HUES6 (cell line): ENCODE data around the gene KPTN.

Source experiments
- H3K27ac ChIP-seq: 2 replicates; pipeline ENCODE4 v1.7.0; 2013; ENCODE audit warnings: low read depth, mild to moderate bottlenecking, low read length, inconsistent platforms
- H3K27me3 ChIP-seq: 2 replicates; pipeline ENCODE4 v1.6.1; 2013; ENCODE audit warnings: low read length; ENCODE audit not compliant: control insufficient read depth, insufficient read depth
- H3K36me3 ChIP-seq: 2 replicates; pipeline ENCODE4 v1.6.1; 2013; ENCODE audit warnings: low read length; ENCODE audit not compliant: control insufficient read depth, insufficient read depth
- H3K4me1 ChIP-seq: 2 replicates; pipeline ENCODE4 v1.6.1; 2013; ENCODE audit warnings: low read length; ENCODE audit not compliant: control insufficient read depth, insufficient read depth
- H3K4me3 ChIP-seq: 2 replicates; pipeline ENCODE4 v1.5.1; 2013; ENCODE audit warnings: low read depth, low read length
- H3K9ac ChIP-seq: one replicate; pipeline ENCODE4 v1.6.1; 2013; ENCODE audit warnings: mild to moderate bottlenecking, low read length
- H3K9me3 ChIP-seq: 2 replicates; pipeline ENCODE4 v1.6.1; 2013; ENCODE audit warnings: low read depth, low read length; ENCODE audit not compliant: control insufficient read depth, insufficient read depth

KPTN gene

DNA sequence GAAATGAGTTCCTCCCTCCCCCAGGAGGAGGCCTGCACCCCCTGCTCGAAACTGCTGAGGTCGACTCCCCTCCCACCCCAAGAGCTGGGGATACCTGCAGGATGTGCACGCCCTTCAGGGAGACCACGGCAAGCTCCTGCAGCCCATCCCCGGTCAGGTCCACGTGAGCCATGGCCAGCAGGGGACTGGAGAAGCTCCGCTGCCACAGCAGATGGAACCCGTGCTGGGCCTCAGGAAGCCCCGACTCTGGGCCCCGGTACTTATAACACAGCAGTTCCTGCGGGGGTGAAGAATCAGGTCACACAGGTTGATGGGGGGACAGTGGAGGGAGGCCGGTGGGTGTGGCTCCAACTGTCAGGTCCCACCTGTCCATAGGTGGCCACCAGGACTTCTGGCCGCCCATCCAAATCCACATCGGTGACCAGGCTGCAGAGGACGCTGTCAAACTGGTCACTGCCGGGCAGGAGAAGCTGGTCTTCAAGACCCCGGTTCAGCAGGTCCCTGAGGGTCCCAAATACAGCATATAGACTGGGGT lies 7.5 kb downstream of the KPTN start:
- Histone ChIP-seq H3K4me1 (peaks cover 8% of the 10 kb centered on the region; the same call in 1 of the 2 replicates), H3K4me3 (no peak overlapping the region), H3K36me3 (peaks cover 3% of the 10 kb centered on the region; the same call in 1 of the 2 replicates), H3K9me3 (no peaks in the 10 kb centered on the region), H3K27me3 (no peaks in the 10 kb centered on the region), H3K27ac (no peak overlapping the region), H3K9ac (no peak overlapping the region)

DNA sequence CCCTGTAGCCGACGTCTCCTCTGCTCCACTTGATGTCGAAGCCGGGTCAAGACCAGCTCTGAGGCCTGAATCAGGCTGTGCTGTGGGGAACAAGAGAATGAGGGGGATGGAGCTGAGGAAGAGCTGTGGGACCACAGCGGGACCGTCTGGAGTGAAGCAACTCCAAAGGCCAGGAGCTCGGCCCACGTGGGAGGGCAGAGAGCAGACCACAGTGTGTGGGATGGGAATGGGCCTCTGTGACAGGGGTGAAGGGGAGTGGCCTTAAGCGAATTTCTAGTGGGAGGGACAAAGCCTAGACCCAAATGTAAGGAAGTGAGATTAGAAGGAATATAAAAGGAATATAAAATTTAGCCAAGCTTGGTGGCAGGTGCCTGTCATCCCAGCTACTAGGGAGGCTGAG lies 8.6 kb downstream of the KPTN start:
- H3K4me3 ChIP-seq = no peak overlapping the region

DNA sequence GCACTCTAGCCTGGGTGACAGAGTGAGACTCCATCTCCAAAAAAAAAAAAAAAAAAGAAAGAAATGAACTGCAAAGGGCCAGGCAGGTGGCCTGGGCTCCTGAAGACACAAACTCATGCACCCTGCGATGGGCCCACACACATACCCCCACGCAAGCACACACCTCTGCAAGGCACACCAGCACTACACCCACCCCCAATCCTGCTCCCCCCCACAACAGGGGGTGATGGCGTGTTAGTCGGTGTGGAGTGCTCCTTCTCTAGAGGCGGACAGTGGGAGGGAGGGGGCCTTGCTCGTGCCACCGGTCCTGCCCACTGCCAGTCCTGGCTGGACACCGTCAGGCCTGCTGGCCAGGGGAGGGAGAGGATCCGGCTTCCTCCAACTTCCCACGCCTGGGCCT lies 10.7 kb downstream of the KPTN start:
- no peak overlapping the region for H3K9ac ChIP-seq
- H3K4me1 ChIP-seq = peaks cover 25% of the 10 kb centered on the region
- H3K36me3 ChIP-seq = peaks cover 3% of the 10 kb centered on the region; the same call in 1 of the 2 replicates
- no peak overlapping the region for H3K4me3 ChIP-seq
- peaks cover 22% of the 10 kb centered on the region for H3K27me3 ChIP-seq
- H3K27ac ChIP-seq = no peak overlapping the region
- H3K9me3 ChIP-seq = no peaks in the 10 kb centered on the region

More for the DNA sequence above, 8.6 kb downstream of the KPTN start:
- Histone ChIP-seq H3K27ac (no peak overlapping the region), H3K9me3 (no peaks in the 10 kb centered on the region), H3K9ac (no peak overlapping the region), H3K27me3 (peaks cover 8% of the 10 kb centered on the region), H3K36me3 (peaks cover 3% of the 10 kb centered on the region; the same call in 1 of the 2 replicates), H3K4me1 (peaks cover 8% of the 10 kb centered on the region)

DNA sequence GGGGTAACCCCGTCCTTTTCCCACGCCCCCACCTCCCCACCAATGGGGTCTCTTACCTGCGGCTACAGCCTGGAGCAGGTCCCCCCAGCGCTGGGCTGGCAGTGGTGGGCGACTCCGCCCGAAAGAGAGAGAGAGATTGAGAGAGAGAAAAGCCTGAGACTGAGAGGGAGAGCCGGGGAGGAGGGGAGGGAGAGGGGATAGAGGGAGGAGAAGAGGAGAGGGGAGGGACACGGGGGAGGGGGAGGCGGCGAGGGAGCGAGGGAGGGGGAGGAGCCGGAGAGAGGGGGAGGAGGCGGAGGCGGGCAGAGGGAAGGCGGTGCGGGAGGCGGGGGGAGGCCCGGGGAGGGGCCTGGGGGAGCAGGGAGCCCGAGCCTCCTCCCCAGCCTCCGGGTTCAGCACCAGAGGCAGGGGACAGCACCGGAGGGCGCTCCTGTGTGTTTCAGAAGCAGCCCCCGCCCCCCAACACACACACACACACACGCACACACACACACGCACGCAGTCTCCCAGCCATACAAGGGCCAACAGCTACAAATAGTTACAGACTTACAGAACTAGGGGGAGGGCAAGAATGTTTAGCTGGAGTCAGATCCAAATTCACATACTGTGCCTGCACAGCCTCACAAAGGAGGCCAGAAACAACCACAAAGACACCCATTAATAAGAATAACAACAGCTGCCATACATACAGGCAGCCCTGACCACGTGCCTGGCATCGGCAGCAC lies 12.1 kb downstream of the KPTN start, which contains the start of gene SLC8A2:
Gene SLC8A2, minus strand, starts transcription at position 161 of the 725 bp plus-strand sequence. CDS start 5,490 bp downstream, outside the sequence.
- Histone ChIP-seq H3K9ac (no peak within 1 kb of the TSS), H3K27me3 (peaks cover 27% of the 10 kb centered on the region), H3K9me3 (no peaks in the 10 kb centered on the region), H3K4me1 (peaks cover 31% of the 10 kb centered on the region), H3K27ac (no peak within 1 kb of the TSS), H3K4me3 (peak within 1 kb of the TSS; percentile 75), H3K36me3 (peaks cover 3% of the 10 kb centered on the region; the same call in 1 of the 2 replicates)

DNA sequence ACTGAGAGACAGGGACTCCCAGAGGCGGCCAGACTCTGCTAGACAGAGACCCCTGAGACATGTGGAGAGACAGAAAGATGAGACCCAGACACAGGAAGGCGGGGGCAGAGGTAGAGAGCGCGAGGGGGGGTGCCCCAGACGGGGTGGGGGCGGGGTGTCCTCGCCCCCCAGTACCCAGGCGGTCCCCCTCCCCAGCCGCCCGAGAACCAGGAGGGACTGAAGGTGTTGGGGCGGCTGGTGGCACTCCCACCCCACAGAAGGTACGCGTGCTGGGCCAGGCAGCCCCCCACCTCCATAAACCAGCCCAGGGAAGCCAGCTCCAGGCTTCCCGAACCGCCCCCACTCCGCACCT lies 12.7 kb downstream of the KPTN start:
- Histone ChIP-seq H3K9ac (no peak overlapping the region), H3K27me3 (peaks cover 27% of the 10 kb centered on the region), H3K4me3 (peak overlapping the region; percentile 75), H3K4me1 (peaks cover 31% of the 10 kb centered on the region), H3K9me3 (no peaks in the 10 kb centered on the region), H3K36me3 (peaks cover 3% of the 10 kb centered on the region; the same call in 1 of the 2 replicates), H3K27ac (no peak overlapping the region)

DNA sequence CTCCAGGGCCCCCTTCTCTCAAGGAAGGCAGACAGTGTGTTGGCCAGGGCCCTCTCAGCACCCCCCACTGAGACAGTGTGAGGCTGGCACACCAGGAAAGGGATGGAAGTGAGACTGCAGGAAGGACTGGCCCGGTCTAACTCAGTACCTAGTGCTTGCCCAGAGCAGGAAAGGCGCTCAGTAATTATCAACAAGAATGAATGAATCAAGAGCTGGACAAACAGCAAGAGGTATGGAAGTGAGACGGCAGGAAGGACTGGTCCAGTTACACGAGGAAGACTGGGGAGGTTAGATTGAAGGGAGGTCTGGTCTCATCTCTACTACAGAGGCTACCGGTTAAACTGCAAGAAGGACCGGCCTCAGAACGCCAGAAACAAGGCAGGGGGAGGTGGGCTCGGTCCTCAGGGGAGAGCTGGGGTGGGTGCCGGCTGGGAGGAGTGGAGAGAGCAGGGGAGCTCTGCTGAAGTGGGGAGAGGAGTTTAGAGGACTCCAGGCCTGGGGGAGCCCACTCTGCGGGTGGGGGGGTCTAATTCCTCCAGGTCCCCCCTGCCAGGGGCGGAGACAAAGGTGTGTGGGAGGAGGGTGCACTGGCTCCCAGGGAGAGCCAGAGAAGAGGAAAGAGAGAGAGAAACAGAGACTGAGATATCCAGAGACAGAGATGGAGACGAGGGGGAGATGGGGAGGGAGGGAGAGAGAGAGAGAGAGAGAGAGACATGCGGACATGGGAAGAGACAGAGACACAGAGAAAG lies 13.4 kb downstream of the KPTN start:
- peak overlapping the region; percentile 75 for H3K4me3 ChIP-seq
- H3K27ac ChIP-seq = no peak overlapping the region
- peaks cover 3% of the 10 kb centered on the region; the same call in 1 of the 2 replicates for H3K36me3 ChIP-seq
- H3K9me3 ChIP-seq = no peaks in the 10 kb centered on the region
- H3K27me3 ChIP-seq = peaks cover 27% of the 10 kb centered on the region
- no peak overlapping the region for H3K9ac ChIP-seq
- peaks cover 31% of the 10 kb centered on the region for H3K4me1 ChIP-seq

DNA sequence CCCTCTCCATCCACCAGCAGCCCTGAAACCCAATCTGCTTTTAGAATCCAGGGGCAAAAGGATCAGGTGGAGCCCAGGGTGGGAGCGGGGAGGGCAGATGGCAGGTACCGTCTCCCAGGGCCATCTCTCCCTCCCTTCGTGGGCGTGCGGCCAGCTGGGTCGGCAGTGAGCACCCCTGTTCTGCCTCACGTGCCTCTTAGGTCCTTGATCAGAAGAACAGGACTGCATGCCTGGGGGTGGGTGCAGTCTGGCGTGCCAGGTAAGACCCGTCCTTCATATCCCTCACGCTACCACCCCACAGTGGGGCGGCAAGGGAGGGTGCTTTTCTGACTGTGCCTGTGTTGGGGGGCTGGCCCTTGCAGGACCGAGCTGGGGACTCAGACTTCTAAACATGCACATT lies 14.3 kb downstream of the KPTN start:
- Histone ChIP-seq H3K27me3 (peaks cover 27% of the 10 kb centered on the region), H3K36me3 (no peaks in the 10 kb centered on the region), H3K4me3 (no peak overlapping the region), H3K4me1 (peaks cover 34% of the 10 kb centered on the region), H3K9ac (no peak overlapping the region), H3K27ac (no peak overlapping the region), H3K9me3 (no peaks in the 10 kb centered on the region)

DNA sequence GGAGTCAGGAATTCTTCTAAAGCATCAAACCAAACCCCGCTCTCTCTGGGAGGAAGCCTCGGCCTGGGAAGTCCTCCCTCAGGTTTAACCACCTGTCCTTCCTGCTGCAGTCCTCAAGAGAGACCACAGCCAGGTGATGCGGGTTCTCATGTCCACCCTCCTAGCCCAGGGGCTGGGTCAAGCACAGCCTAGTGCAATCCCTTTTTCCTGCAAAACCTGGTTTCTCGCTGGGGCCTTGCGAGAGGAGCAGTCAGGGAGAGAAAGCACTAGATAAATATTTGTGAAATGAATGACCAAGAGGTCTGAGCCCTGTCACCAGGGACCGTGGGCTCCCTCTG lies 14.7 kb downstream of the KPTN start:
- no peak overlapping the region for H3K9ac ChIP-seq
- no peak overlapping the region for H3K27ac ChIP-seq
- peaks cover 27% of the 10 kb centered on the region for H3K27me3 ChIP-seq
- peaks cover 38% of the 10 kb centered on the region for H3K4me1 ChIP-seq
- H3K36me3 ChIP-seq = no peaks in the 10 kb centered on the region
- no peaks in the 10 kb centered on the region for H3K9me3 ChIP-seq
- no peak overlapping the region for H3K4me3 ChIP-seq

DNA sequence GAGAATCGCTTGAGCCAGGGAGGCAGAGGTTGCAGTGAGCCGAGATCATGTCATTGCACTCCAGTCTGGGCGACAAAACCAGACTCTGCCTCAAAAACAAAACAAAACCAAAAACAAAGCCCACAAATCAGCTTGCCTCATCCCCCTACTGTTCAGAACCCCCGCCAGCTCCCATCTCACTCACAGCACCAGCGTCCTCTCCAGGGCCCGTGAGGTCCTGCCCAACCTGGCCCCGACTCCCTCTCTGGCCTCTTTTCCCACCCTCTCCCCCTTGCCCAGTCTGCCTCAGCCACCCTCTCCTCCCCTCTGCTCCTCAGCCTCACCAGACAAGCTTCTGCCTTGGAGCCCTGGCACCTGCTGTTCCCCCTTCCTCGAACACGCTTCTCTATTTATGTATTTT lies 16.1 kb downstream of the KPTN start:
- Histone ChIP-seq H3K27ac (no peak overlapping the region), H3K9me3 (no peaks in the 10 kb centered on the region), H3K9ac (no peak overlapping the region), H3K4me3 (no peak overlapping the region), H3K4me1 (peaks cover 38% of the 10 kb centered on the region), H3K36me3 (no peaks in the 10 kb centered on the region), H3K27me3 (peaks cover 27% of the 10 kb centered on the region)

DNA sequence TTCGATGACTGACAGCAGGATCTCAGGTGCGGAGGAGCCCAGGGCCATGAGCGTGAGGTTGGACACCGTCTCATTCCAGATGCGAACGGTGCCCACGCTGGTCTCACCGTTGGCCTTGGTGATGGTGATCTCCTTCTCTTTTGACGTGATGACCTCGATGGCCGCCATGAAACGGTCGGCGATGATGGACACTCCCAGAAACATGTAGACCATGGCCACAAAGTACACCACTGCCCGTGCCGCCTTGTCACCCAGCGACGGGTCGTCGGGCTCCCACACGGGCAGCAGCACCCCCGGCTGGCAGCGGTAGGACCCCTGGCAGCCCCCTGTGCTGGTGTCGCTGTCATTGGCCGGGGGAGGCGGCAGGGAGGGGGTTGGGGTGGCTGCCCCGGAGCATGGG lies 18.1 kb downstream of the KPTN start:
- no peak overlapping the region for H3K4me3 ChIP-seq
- peaks cover 24% of the 10 kb centered on the region for H3K27me3 ChIP-seq
- H3K4me1 ChIP-seq = peaks cover 35% of the 10 kb centered on the region
- H3K9ac ChIP-seq = no peak overlapping the region
- no peak overlapping the region for H3K27ac ChIP-seq
- no peaks in the 10 kb centered on the region for H3K36me3 ChIP-seq
- H3K9me3 ChIP-seq = no peaks in the 10 kb centered on the region
